Heart right ventricle (tissue), 16 donors: ENCODE data around the gene NLGN2. TPM values are rescaled to one million over a fixed set of nuclear protein-coding genes. Genes with fewer than 3 reads are reported as not detected.

Experiments used
- ATAC-seq, 8 donors: fragments of 200-7000 bp; cut with Tn5 transposase; one replicate each; pipeline ENCODE4 v1.9.1; 2020; ENCODE audit warnings: mild to moderate bottlenecking in 8 of 8, moderate library complexity in 8 of 8, moderate number of reproducible peaks in 1 of 8
- DNase-seq, 2 donors: peaks; one replicate each; pipeline ENCODE4 v3.0.0-alpha.2; 2020
- H3K27ac ChIP-seq, 10 donors: fragments of 200-600 bp; sonication (generic) in 2 of 10; one replicate each; pipeline versions ENCODE4 v1.5.0 to v1.8.0; 2020 to 2022; ENCODE audit warnings: mild to moderate bottlenecking in 3 of 10
- H3K27me3 ChIP-seq, 7 donors: fragments of 200-600 bp; one replicate each; pipeline ENCODE4 v1.8.0; 2021 to 2022; ENCODE audit warnings: mild to moderate bottlenecking in 2 of 7
- H3K36me3 ChIP-seq, 9 donors: fragments of 200-600 bp; sonication (generic) in 1 of 9; one replicate each; pipeline versions ENCODE4 v1.5.0 to v1.8.0; 2020 to 2022; ENCODE audit warnings: mild to moderate bottlenecking in 2 of 9
- H3K4me1 ChIP-seq, 9 donors: fragments of 200-600 bp; sonication (generic) in 1 of 9; one replicate each; pipeline versions ENCODE4 v1.5.0 to v1.8.0; 2020 to 2022; ENCODE audit warnings: mild to moderate bottlenecking in 4 of 9
- H3K4me3 ChIP-seq, 10 donors: fragments of 200-600 bp; sonication (generic) in 2 of 10; one replicate each; pipeline versions ENCODE4 v1.5.0 to v1.8.0; 2020 to 2022; ENCODE audit warnings: mild to moderate bottlenecking in 7 of 10, moderate library complexity in 2 of 10
- H3K9me3 ChIP-seq, 11 donors: fragments of 200-600 bp in 10 of 11; sonication (generic) in 2 of 11; one replicate each; pipeline versions ENCODE4 v1.5.0 to v1.8.0; 2013 to 2022; ENCODE audit warnings: mild to moderate bottlenecking in 2 of 11, control low read depth in 1 of 11, moderate library complexity in 1 of 11
- WGBS, 2 donors: extraction: QIAGEN DNeasy Blood & Tissue Kit; methylation state at CpG; one replicate each; pipeline ENCODE4 v1.1.7; 2013; ENCODE audit warnings: inconsistent platforms in 1 of 2; 5-methylcytosine and 5-hydroxymethylcytosine counted together
- intact Hi-C, 10 donors: fragments of 100-400 bp; cut with DNase I; formaldehyde crosslinking; loops; one replicate each; pipeline versions ENCODE4 v1.11.1 to v1.14.2; 2022
- polyA plus RNA-seq, 2 donors: library from polyadenylated mRNA; stranded (reverse); fragments of 200-250 nt; gene quantifications; one replicate each; pipeline ENCODE4 v1.2.3, GENCODE V29; 2013
- total RNA-seq, 10 donors: library from RNA; stranded (reverse); fragmentation: NEBNext Ultra II Directional in 3 of 10; extraction: Animal tissue kit (Norgen Biotek cat#: 25700) in 3 of 10; gene quantifications; one replicate each; pipeline versions ENCODE4 v1.2.1 to v1.2.4, GENCODE V29; 2021 to 2023
- TF ChIP-seq, protein P1 (sequence below), 9 donors: fragments of 200-600 bp; sonication (generic) in 2 of 9; IDR thresholded peaks; one replicate each; pipeline versions ENCODE4 v1.5.0 to v1.8.0; 2021 to 2022; ENCODE audit warnings: antibody characterized with exemption in 9 of 9, mild to moderate bottlenecking in 5 of 9, moderate library complexity in 1 of 9
- donor health status: Arrhythmogenic right ventricular cardiomyopathy.
- donor health status: ischemic (EF 13 %, LVEDD 7.1; RV severe dilation, severe dysfunction).
- donor health status: healthy with polysubstance abuse.
- donor health status: DM: no; HTN: yes; CAD: no.
- donor health status: DM: no; HTN: no; CAD: no.
- donor health status: ischemic (EF 25% LVEDD 6.9; RV normal size, moderate dysfunction).
- donor health status: ischemic (EF 25% LVEDD 5.7; RV mildly dilated, moderate dysfunction).
- donor health status: healthy.
- donor health status: DM: yes; HTN: yes; CAD: no.
- donor health status: Ischemic cardiomyopathy.
- donor health status: ischemic (EF 35%, LVEDD 5.7; RV mildly dilated, moderate dysfunction).
- donor health status: nonischemic (EF 11% LVEDD 7.7; RV severe dilation, severe dysfunction).
- donor health status: DM: yes; HTN: yes; CAD: no.
- donor health status: PGD.
- donor health status: ischemic (EF 29% LVEDD 5.4; RV normal size, mild dysfunction).
- donor health status: nonischemic (EF 23%, LVEDD 6.1; RV moderate dilation, normal function).

NLGN2 gene
- total and polyA plus RNA-seq, 12 donors: 3.6 to 15.8 (median 7.1) TPM

DNA sequence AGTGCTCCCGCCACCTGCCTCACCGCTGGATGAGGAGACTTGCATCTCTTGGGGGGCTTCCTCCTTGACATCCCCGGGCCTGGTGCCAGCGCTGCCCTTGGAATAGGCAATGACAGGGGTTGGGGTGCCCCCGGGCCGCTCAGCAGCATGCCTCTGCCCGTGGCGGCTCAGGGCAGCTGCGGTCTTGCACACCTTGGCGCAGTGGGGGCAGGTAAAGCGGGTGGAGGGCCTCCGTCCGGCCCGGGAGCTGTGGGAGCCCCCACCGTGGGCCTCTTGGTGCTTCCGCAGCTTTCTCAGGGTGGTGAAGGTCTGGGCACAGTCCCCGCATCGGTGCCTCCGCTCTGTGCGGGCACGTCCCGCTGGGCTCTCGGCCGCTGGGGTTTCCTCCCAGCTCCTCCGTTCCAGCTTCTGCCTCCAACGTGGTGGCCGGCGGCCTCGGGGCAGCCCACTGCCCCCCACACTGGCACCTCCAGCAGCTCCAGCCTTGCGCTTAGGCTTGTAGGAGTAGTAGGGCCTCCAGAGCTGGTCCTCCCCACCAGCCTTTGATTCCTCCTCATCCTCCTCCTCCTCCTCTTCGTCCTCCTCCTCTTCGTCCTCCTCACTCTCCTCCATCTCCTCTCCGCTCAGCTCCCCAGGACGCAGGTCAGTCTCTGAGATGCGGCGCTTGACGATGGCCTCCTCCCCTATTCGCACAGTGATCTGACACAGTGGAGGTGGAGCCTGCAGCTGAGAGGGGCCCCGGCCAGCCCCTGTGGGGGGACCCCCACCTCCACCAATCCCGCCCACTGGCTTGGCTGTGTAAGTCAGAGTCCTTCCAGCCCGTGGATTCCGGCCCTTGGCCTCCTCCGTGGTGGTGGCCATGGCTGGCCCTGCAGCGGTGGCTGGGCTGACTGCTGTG is 55.1 kb downstream of the NLGN2 start:
- Histone ChIP-seq H3K27ac (no peak overlapping the region), H3K36me3 (peaks cover 0 to 58% (median 7%) of the 10 kb centered on the region in 9 donors), H3K4me3 (no peak overlapping the region), H3K4me1 (peaks cover 8 to 24% (median 20%) of the 10 kb centered on the region in 9 donors), H3K9me3 (no peaks in the 10 kb centered on the region), H3K27me3 (no peaks in the 10 kb centered on the region)
- DNase-seq: no peak
- 92% methylated on average over 43 to 44 of the region's 44 CpGs for WGBS, 2 donors
- intact Hi-C loops: no loop called here
- peak in 1 of 8 donors; percentile 17 for ATAC-seq
- TF ChIP-seq, protein P1, sequence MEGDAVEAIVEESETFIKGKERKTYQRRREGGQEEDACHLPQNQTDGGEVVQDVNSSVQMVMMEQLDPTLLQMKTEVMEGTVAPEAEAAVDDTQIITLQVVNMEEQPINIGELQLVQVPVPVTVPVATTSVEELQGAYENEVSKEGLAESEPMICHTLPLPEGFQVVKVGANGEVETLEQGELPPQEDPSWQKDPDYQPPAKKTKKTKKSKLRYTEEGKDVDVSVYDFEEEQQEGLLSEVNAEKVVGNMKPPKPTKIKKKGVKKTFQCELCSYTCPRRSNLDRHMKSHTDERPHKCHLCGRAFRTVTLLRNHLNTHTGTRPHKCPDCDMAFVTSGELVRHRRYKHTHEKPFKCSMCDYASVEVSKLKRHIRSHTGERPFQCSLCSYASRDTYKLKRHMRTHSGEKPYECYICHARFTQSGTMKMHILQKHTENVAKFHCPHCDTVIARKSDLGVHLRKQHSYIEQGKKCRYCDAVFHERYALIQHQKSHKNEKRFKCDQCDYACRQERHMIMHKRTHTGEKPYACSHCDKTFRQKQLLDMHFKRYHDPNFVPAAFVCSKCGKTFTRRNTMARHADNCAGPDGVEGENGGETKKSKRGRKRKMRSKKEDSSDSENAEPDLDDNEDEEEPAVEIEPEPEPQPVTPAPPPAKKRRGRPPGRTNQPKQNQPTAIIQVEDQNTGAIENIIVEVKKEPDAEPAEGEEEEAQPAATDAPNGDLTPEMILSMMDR (IDR thresholded peaks at IDR 0.05): no peak

DNA sequence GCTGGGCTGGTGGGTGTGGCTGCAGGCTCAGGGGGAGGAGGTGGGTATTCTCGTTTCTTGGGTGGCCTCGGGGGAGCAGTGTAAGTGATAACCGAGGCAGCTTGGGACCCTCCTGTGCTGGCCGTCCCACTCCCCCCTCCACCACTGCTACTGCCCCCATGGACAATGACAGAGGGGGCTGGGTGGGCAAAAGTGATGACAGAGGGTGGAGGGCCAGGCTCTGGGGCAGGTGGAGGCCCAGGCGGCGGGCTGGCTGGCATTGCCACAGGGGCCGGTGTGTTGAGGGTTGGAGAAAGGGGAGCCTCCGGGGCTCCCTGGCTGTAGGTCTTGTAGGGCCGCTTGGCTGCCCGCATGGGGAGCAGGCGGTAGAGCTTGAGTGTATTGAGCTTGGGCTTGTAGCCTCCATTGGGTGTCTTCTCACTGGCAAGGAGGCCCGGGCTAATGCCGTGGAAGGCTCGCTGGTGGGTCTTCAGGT is 55.8 kb downstream of the NLGN2 start:
- peaks cover 8 to 30% (median 26%) of the 10 kb centered on the region in 9 donors for H3K4me1 ChIP-seq
- 85 to 86% methylated on average over 14 of the region's 14 CpGs for WGBS, 2 donors
- TF ChIP-seq, protein P1 (IDR thresholded peaks at IDR 0.05): no peak
- intact Hi-C loops: no loop called here
- no peak for ATAC-seq
- no peaks in the 10 kb centered on the region for H3K27me3 ChIP-seq
- no peak overlapping the region for H3K4me3 ChIP-seq
- peaks cover 0 to 60% (median 7%) of the 10 kb centered on the region in 9 donors for H3K36me3 ChIP-seq
- no peak overlapping the region for H3K27ac ChIP-seq
- H3K9me3 ChIP-seq: no peaks in the 10 kb centered on the region
- no peak for DNase-seq

DNA sequence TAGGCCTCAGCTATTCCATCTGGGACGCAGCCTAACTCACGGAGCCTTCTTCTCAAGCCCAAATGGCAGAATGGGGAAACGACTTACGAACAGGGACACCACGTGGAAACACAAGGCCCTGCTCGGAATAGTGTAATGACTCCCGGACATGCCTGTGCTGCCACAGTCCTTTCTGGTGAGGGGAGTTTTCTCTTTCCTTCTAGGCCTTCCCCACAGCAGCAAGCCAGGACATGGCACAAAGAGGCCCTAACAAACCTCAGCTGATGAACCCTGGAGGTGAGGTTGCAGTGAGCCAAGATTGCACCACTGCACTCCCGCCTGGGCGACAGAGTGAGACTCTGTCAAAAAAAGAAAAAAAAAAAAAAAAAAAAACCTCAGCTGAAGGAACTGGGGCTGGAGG is 56.4 kb downstream of the NLGN2 start:
- no peaks in the 10 kb centered on the region for H3K27me3 ChIP-seq
- WGBS, 2 donors: 91 to 95% methylated on average over 9 of the region's 9 CpGs
- DNase-seq (no peak), ATAC-seq (no peak)
- TF ChIP-seq, protein P1 (IDR thresholded peaks at IDR 0.05): no peak
- H3K27ac ChIP-seq: no peak overlapping the region
- no peaks in the 10 kb centered on the region for H3K9me3 ChIP-seq
- peaks cover 8 to 32% (median 31%) of the 10 kb centered on the region in 9 donors for H3K4me1 ChIP-seq
- peaks cover 0 to 63% (median 7%) of the 10 kb centered on the region in 9 donors for H3K36me3 ChIP-seq
- no peak overlapping the region for H3K4me3 ChIP-seq
- intact Hi-C loops: no loop called here

DNA sequence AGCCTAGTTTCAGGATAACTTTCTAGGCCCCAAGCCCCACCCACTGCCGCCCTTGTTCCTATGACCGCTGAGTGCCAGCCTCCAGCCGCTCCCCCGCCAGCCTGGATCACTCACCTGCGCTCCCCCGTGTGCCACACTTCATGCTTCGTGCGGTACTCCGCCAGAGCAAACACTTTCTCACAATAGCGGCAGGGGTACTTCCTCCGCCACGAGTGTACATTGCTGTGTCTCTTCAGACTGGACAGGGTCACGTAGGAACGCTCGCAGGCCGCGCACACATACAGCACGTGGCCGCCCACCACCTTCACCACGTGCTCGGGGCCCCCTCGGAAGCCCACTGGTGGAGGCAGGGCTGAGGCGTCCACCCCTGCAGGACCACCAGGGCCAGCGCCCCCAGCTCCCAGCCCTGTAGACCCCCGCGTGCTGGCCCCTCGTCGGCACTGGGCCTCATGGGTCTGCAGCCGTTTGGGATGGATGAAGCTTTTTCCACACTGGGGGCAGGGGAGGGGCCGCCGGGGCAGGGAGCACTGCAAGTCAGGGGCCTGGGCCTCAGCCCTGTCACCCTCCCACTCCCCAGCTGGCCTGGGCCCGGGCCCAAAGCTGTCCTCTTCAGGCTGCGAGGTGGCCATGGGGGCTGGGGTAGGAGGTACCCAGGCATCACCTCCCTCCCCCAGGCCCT is 58.1 kb downstream of the NLGN2 start:
- peak overlapping the region in 8 of 10 donors; percentile 73 to 88 (median 80) for H3K27ac ChIP-seq
- H3K4me1 ChIP-seq: peaks cover 13 to 47% (median 42%) of the 10 kb centered on the region in 9 donors
- H3K27me3 ChIP-seq: no peaks in the 10 kb centered on the region
- H3K9me3 ChIP-seq: no peaks in the 10 kb centered on the region
- TF ChIP-seq, protein P1 (IDR thresholded peaks at IDR 0.05): no peak
- ATAC-seq: peak in 3 of 8 donors; percentile 12 to 29 (median 14)
- no peak for DNase-seq
- H3K36me3 ChIP-seq: peaks cover 0 to 63% (median 7%) of the 10 kb centered on the region in 9 donors
- intact Hi-C loops: no loop called here
- 88 to 91% methylated on average over 33 of the region's 33 CpGs for WGBS, 2 donors
- H3K4me3 ChIP-seq: no peak overlapping the region
